Activated CD8-positive, alpha-beta memory T cell treated with anti-CD3 and anti-CD28 coated beads for 48 hours (primary cell): Measurements from ENCODE around the gene CNTN4.

Source experiments
- DNase-seq, 3 experiments: peaks; one replicate each; pipeline ENCODE4 v3.0.0-alpha.2; 2020; ENCODE audit warnings: low read depth in 2 of 3, low spot score in 2 of 3

Gene CNTN4

GRCh38 chr3:2677501-2677900 lies 578.8 kb downstream of the CNTN4 start:
- DNase-seq, result no peak

GRCh38 chr3:2680236-2680635 lies 581.6 kb downstream of the CNTN4 start:
- no peak for DNase-seq

GRCh38 chr3:2684046-2684445 lies 585.4 kb downstream of the CNTN4 start:
- DNase-seq, result no peak

- no peak for DNase-seq
Measured at GRCh38 chr3:2686816-2687502, 588.3 kb downstream of the CNTN4 start.

- no peak for DNase-seq
Measured at GRCh38 chr3:2697589-2697988, 598.9 kb downstream of the CNTN4 start.

- DNase-seq, result no peak
Measured at GRCh38 chr3:2701471-2701870, 602.8 kb downstream of the CNTN4 start.

GRCh38 chr3:2706144-2706835 lies 607.6 kb downstream of the CNTN4 start:
- DNase-seq, result no peak

- no peak for DNase-seq
Measured at GRCh38 chr3:2706836-2707210, 608.2 kb downstream of the CNTN4 start.

GRCh38 chr3:2711081-2711480 lies 612.4 kb downstream of the CNTN4 start:
- DNase-seq, result no peak

GRCh38 chr3:2713923-2714322 lies 615.3 kb downstream of the CNTN4 start:
- no peak for DNase-seq

- DNase-seq, result no peak
Measured at GRCh38 chr3:2714834-2715233, 616.2 kb downstream of the CNTN4 start.

GRCh38 chr3:2727101-2727500 lies 628.4 kb downstream of the CNTN4 start:
- no peak for DNase-seq

GRCh38 chr3:2727610-2728318 lies 629.1 kb downstream of the CNTN4 start:
- DNase-seq, result no peak

GRCh38 chr3:2731843-2732242 lies 633.2 kb downstream of the CNTN4 start:
- no peak for DNase-seq

GRCh38 chr3:2735392-2735894 lies 636.8 kb downstream of the CNTN4 start:
- DNase-seq, result no peak

- no peak for DNase-seq
Measured at GRCh38 chr3:2741516-2741915, 642.9 kb downstream of the CNTN4 start.

- no peak for DNase-seq
Measured at GRCh38 chr3:2765002-2765579, 666.4 kb downstream of the CNTN4 start.

- no peak for DNase-seq
Measured at GRCh38 chr3:2770451-2770850, 671.8 kb downstream of the CNTN4 start.

- DNase-seq, result no peak
Measured at GRCh38 chr3:2771193-2771592, 672.5 kb downstream of the CNTN4 start.

GRCh38 chr3:2771741-2772140 lies 673.1 kb downstream of the CNTN4 start:
- no peak for DNase-seq

- DNase-seq, result no peak
Measured at GRCh38 chr3:2772803-2773202, 674.1 kb downstream of the CNTN4 start.
